ENCODE results near the gene ANXA11.

DNA sequence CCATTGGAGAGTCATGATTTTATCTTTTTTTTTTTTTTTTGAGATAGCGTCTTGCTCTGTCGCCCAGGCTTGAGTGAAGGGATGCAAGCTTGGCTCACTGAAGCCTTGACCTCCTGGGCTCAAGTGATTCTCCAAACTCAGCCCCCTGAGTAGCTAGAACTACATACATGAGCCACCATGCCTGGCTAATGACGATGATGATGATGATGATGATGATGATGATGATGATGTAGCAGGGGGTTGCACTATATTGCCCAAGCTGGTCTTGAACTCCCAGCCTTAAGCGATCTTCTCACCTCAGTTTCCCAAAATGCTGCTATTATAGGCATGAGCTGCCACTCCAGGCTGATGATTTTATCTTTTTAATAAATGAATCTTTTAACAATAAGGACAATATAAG, 86.7 kb downstream of the ANXA11 start:
- no peak for TF ChIP-seq POLR2A (IDR thresholded peaks at IDR 0.05; ENCODE audit: low read depth, low read length)
- TF ChIP-seq TAF1 (IDR thresholded peaks at IDR 0.05; ENCODE audit: low read depth, low read length), result no peak
- TF ChIP-seq POLR2AphosphoS5 (IDR thresholded peaks at IDR 0.05; ENCODE audit: low read depth, low read length), result no peak
- no peak for TF ChIP-seq POU2F2 (IDR thresholded peaks at IDR 0.05; ENCODE audit: low read depth, low read length)
- no peak for TF ChIP-seq PAX5 (IDR thresholded peaks at IDR 0.05; ENCODE audit: insufficient read depth, low read length, severe bottlenecking)

All from GM12891 (cell line).